Measurements from ENCODE around the gene TMEM30B.

Gene TMEM30B

GRCh38 chr14:61279082-61279481, 2.1 kb downstream of the TMEM30B start:
- no peaks in the 10 kb centered on the region for H3K27me3 ChIP-seq (replicated peaks)
- no peak overlapping the region for H3K27ac ChIP-seq
- no peak for TF ChIP-seq CTCF (IDR thresholded peaks at IDR 0.05; ENCODE audit: low read depth, low read length, missing control alignments)
- no peak for DNase-seq
- H3K36me3 ChIP-seq (replicated peaks) = no peaks in the 10 kb centered on the region
- in situ Hi-C loops (cut with HindIII; ENCODE audit: low pct_ligation_motif_present, low sequenced_read_pairs) = no loop called here
- no peak overlapping the region for H3K4me3 ChIP-seq (ENCODE audit: low read depth, low read length)

- no peak for DNase-seq
- no peaks in the 10 kb centered on the region for H3K36me3 ChIP-seq (replicated peaks)
- H3K4me3 ChIP-seq (ENCODE audit: low read depth, low read length) = no peak overlapping the region
- H3K27me3 ChIP-seq (replicated peaks) = no peaks in the 10 kb centered on the region
- in situ Hi-C loops (cut with HindIII; ENCODE audit: low pct_ligation_motif_present, low sequenced_read_pairs) = no loop called here
- no peak for TF ChIP-seq CTCF (IDR thresholded peaks at IDR 0.05; ENCODE audit: low read depth, low read length, missing control alignments)
- H3K27ac ChIP-seq = no peak overlapping the region
Observed at GRCh38 chr14:61277784-61278183, 3.4 kb downstream of the TMEM30B start.

GRCh38 chr14:61277232-61277631, 3.9 kb downstream of the TMEM30B start:
- H3K4me3 ChIP-seq (ENCODE audit: low read depth, low read length) = no peak overlapping the region
- no peak for DNase-seq
- H3K36me3 ChIP-seq (replicated peaks) = no peaks in the 10 kb centered on the region
- in situ Hi-C loops (cut with HindIII; ENCODE audit: low pct_ligation_motif_present, low sequenced_read_pairs) = no loop called here
- H3K27me3 ChIP-seq (replicated peaks) = no peaks in the 10 kb centered on the region
- TF ChIP-seq CTCF (IDR thresholded peaks at IDR 0.05; ENCODE audit: low read depth, low read length, missing control alignments) = no peak
- no peak overlapping the region for H3K27ac ChIP-seq

GRCh38 chr14:61271552-61271951, 9.6 kb downstream of the TMEM30B start:
- in situ Hi-C loops (cut with HindIII; ENCODE audit: low pct_ligation_motif_present, low sequenced_read_pairs) = no loop called here

GRCh38 chr14:61270714-61271113, 10.4 kb downstream of the TMEM30B start:
- no peaks in the 10 kb centered on the region for H3K36me3 ChIP-seq (replicated peaks)
- H3K27ac ChIP-seq = no peak overlapping the region
- in situ Hi-C loops (cut with HindIII; ENCODE audit: low pct_ligation_motif_present, low sequenced_read_pairs) = no loop called here
- H3K4me3 ChIP-seq (ENCODE audit: low read depth, low read length) = no peak overlapping the region
- no peak for TF ChIP-seq CTCF (IDR thresholded peaks at IDR 0.05; ENCODE audit: low read depth, low read length, missing control alignments)
- no peaks in the 10 kb centered on the region for H3K27me3 ChIP-seq (replicated peaks)
- DNase-seq = no peak

More at GRCh38 chr14:61271552-61271951, 9.6 kb downstream of the TMEM30B start:
- DNase-seq = no peak
- Histone ChIP-seq H3K36me3 (replicated peaks) (no peaks in the 10 kb centered on the region), H3K4me3 (ENCODE audit: low read depth, low read length) (no peak overlapping the region), H3K27ac (no peak overlapping the region), H3K27me3 (replicated peaks) (no peaks in the 10 kb centered on the region)
- no peak for TF ChIP-seq CTCF (IDR thresholded peaks at IDR 0.05; ENCODE audit: low read depth, low read length, missing control alignments)

- peak; percentile 80 for DNase-seq
- peak; percentile 75 for TF ChIP-seq CTCF (IDR thresholded peaks at IDR 0.05; ENCODE audit: low read depth, low read length, missing control alignments)
- Histone ChIP-seq H3K27me3 (replicated peaks) (no peaks in the 10 kb centered on the region), H3K4me3 (ENCODE audit: low read depth, low read length) (peak overlapping the region; percentile 54), H3K36me3 (replicated peaks) (no peaks in the 10 kb centered on the region), H3K27ac (no peak overlapping the region)
- in situ Hi-C loops (cut with HindIII; ENCODE audit: low pct_ligation_motif_present, low sequenced_read_pairs) = no loop called here
Observed at GRCh38 chr14:61269321-61270083, 11.6 kb downstream of the TMEM30B start.

Measured in brain microvascular endothelial cell (primary cell).